HCEC 1CT (cell line): Measurements from ENCODE around the gene VIT.
"Not testable (repeated sequence)": the region's sequence is repeated elsewhere in the genome, so short reads cannot be mapped to it uniquely, and the experiment has no call there.

Experiments
- DNase-seq: peaks from one replicate; pipeline ENCODE4 v3.0.0-alpha.2; 2017

VIT gene

DNA sequence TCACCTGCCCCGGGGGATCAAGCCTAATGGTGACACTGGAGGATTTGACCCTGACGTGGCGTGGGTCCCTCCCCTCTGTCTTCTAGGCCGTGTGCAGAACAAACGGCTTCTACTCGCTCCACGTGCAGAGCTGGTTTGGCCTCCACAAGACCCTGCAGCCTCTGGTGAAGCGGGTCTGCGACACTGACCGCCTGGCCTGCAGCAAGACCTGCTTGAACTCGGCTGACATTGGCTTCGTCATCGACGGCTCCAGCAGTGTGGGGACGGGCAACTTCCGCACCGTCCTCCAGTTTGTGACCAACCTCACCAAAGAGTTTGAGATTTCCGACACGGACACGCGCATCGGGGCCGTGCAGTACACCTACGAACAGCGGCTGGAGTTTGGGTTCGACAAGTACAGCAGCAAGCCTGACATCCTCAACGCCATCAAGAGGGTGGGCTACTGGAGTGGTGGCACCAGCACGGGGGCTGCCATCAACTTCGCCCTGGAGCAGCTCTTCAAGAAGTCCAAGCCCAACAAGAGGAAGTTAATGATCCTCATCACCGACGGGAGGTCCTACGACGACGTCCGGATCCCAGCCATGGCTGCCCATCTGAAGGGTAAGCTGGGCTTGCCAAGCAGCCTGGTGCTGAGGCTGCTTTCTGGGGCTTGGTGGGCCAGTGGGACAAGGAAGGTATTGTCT is 112.0 kb downstream of the VIT start:
- no peak for DNase-seq

GRCh38 chr2:36809069-36809445 is 112.5 kb downstream of the VIT start:
- no peak for DNase-seq

DNA sequence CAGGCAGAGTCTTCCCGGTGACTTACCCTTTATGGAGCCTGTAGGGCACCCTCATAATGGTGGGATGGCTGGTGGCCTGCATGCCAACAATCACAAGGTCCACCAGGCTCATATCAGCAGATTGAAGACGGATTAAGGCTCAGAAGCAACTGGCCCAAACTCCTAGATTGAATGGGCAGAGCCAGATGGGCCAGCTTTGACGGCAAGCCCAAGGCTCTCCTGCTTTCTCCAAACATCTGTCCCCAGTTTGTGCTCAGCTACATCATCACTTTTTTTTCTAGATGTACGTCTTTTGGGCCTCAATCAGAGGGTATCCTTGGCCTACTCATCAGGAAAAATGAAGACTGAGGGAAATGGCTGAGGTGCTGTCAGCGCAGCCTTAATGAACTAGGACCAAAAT is 114.6 kb downstream of the VIT start:
- no peak for DNase-seq

- DNase-seq, result no peak
Observed at GRCh38 chr2:36812196-36812595, 115.7 kb downstream of the VIT start.

DNA sequence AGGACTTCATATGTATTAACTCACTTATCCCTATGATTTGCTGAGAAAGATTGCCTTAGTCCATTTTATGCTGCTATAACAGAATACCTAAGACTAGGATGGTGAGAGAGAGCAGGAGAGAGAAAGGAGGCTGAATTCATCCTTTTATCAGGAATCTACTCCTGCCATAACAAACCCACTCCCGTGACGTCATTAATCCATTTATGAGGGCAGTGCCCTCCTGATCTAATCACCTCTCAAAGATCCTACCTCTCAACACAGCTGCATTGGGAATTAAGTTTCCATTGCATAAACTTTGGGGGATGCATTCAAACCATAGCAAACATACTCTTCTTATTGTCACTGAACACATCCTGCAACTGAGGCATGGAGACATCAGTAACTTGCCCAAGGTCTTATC is 122.0 kb downstream of the VIT start:
- no peak for DNase-seq

DNA sequence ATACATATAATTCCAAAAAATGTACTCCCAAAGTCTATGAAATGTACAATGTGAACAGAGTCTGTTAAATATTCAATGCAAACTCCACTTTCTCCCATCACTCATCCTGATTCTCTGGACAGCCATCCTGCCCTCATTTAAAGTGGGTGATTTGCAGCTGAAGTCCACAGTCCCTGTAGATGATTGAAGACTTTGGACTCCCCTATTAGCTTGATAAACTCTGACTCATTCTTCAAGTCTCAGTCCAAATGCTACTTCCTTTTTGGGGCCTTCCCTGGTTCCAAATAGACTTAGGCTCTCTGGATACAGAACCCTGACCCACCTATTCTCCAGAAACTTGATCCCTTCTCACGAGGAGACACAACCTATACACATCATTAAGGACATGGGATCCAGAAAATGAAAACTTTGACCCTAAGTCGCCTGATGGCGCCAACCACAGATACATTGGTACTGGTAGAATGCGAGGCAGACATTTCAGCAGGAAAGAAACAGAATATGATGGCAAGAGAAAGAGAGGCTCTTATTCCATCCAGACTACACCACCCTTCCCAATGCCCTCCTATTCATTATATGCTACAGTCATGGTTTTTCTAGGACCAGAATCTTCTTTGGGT is 122.7 kb downstream of the VIT start:
- DNase-seq, result no peak

- no peak for DNase-seq
Observed at GRCh38 chr2:36820942-36821605, 124.6 kb downstream of the VIT start.

- DNase-seq, result no peak
Observed at GRCh38 chr2:36823862-36824261, 127.4 kb downstream of the VIT start.

DNA sequence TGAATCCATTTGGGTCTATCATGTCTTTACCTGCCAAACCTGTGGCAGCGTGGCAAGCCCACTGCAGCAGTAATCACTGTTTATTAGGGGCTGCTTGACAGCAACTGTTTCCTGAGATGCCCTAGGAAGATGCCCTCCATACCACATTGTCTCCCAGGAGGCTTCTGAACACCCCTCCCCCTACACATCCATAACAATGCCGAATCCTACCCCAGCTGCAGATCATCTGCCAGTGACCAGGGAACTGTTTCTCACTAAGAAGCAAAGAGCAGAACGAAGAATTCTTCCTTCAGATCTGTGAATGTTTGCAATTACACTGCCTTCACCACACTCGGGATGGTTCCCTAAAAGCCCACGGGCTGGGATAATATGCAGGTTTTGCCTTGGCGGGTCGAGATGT is 127.8 kb downstream of the VIT start:
- no peak for DNase-seq

- DNase-seq, result not testable (repeated sequence)
Observed at GRCh38 chr2:36824683-36825082, 128.2 kb downstream of the VIT start.

GRCh38 chr2:36831185-36831584 is 134.7 kb downstream of the VIT start:
- no peak for DNase-seq

- no peak for DNase-seq
Observed at GRCh38 chr2:36834203-36834602, 137.7 kb downstream of the VIT start.

- no peak for DNase-seq
Observed at GRCh38 chr2:36834731-36835524, 138.4 kb downstream of the VIT start.

DNA sequence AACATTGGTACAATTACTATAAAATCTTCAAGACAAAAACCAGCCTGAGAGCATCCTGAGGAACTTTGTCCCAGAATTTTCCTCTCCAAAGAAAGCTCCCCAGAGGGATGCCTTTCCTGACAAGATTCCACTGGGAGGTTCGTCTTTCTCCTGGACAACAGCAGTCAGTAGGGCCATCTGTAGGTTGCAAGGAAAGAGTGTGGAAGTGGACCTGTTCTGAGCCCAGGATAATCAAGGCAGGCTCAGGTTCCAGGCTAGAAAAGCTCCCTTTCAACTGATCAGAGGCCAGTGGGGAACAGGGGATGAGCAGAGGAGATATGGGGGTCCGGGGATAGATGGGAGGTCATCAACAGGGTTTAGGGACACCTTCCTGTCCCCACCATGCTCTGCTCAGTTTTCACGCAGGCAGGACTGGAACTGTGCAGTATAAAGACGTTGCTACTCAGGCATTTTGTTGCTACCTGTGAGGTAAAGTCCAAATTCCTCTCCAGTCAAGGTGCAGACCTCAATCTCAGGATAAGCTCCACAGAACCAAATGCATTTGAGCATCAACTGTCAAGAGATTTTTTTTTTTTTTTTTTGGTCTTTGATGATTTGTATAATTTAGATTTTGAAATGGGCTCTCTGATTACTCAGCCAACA is 143.6 kb downstream of the VIT start:
- no peak for DNase-seq

DNA sequence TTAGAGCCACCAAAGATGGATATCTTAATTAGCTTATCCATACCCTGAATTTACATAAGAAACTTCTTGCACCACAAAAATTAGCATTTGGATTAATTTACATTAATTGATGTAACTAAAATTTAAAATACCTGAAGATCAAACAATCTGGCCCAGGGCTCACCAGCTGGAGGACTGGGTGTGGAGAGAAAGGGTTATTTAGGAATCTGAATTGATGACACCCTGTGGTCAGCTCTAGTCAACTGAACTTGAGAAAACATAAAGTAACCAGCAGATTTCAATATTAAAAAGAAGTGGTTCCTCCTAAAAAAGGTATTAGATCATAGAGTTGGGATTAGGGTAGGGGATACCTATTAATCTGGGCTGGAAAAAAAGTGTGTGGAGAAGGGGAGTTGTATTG is 147.3 kb downstream of the VIT start:
- DNase-seq, result no peak

DNA sequence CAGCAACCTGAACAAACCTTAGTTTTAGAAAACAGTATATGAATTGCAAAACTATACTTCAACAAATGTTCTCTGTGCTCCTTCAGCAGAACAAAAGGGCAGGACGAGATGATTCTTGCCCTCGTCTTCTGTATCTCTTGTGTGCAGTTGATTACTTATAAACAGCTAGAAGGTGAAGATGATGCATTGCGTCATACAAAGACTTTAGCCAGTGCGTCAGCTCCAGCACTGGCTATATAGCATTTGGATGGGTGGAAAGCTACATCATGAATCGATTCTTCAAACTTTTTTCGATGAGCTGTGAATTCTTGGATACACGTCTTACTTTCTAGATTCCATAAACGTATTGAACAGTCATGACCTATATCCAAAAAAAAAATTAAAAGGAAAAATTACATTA is 152.8 kb downstream of the VIT start:
- DNase-seq, result no peak

DNA sequence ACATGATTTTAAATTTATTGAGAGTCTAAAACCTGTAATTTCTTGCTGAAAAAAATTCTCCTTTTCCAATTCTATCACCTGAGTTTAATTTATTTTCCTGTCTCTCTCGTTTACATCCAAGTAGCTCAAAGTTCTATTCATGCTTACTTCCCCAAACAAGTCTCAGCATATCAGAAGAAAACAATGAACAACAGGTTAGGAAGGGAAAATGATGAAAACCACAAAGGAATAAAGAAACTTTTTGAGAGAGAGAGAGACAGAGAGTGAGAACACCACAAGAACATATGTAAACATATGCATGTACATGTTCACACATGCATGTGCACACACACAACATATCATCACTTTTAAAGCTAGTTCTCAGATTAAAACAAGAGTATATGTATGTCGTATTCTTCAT is 157.7 kb downstream of the VIT start:
- no peak for DNase-seq

DNA sequence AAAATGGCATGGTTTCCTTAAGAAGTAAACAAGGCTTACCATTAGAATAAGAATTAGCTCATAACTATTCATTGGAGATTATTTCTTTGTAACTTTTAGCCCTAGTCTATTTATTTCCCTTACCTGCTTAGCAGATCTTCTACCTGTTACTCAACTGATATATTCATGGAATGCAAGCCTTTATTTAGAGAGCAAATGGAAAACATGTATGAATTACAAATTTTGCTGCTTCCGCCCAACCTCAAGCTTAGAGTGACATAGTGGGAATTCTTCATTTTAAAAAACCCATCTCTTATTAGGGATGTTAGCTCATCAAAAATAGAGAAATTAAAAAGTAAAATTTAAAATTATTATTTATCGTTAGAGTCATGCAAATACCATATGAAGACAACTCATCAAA is 158.9 kb downstream of the VIT start:
- DNase-seq, result no peak

- DNase-seq, result no peak
Observed at GRCh38 chr2:36857713-36858112, 161.2 kb downstream of the VIT start.

DNA sequence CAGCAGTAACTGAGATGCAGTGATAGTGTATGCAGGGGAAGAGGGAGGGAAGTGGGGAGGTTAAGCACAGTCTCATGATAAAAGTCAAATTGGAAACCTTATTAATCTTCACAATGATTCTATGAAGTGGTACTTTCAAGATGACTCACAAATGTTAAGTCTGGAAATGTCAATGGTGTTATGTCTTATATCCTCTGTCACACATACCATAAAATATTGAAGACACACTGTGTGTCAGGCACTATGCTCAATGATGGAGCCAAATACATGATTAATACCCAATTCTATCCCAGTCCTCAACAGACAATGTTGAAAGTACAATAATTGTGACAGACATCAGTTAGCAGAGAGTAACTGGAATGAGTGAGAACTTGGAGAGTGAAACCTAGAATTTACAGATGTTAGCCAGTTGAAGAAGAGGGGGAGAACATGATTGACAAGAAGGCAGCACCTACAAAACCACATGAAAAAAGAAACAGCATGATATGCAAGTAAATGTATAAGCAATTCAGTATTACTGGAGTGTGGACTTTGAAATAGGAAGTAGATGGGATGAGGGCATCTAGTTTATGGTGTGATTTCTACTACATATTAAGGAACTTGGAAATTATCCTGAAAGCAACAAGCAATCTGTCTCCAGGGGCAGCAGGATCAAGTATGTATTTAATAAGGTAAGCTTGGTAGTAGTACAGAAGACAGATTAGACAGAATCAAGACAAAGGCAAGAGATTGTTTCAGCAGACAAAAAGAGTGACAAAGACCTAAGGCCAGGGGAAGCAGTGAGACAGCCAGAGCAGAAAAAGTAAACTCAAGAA is 162.3 kb downstream of the VIT start:
- DNase-seq, result no peak

- DNase-seq, result no peak
Observed at GRCh38 chr2:36859366-36859792, 162.9 kb downstream of the VIT start.

GRCh38 chr2:36861896-36862295 is 165.4 kb downstream of the VIT start:
- no peak for DNase-seq
